HG03135 (cell line): ENCODE results near the gene FBXL7.

Experiments
- ATAC-seq: cut with Tn5 transposase; IDR thresholded peaks from one replicate; pipeline ENCODE4 v1.9.1; 2021; ENCODE audit warnings: mild to moderate bottlenecking, moderate library complexity; ENCODE audit not compliant: unreplicated experiment

FBXL7 gene

GRCh38 chr5:15538516-15538915 is 38.5 kb downstream of the FBXL7 start:
- ATAC-seq = no peak

DNA sequence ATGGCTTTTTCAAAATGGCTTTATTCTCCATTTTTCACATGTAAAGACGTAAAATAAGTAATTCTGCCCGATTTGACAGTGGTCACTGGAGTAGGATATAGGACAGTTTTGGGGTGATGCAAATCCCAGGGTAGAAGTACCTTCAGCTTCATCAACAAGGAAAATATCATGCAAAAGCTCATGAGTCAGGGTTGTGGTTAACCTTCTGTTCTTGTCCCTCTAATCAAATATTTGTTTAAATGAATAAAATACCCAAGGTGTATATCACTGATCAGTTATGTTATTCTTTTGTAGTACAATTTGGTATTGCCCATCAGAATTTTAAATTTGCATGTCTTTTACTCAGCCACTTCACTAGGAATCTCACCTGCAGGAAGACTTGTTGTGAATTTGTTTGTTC is 40.0 kb downstream of the FBXL7 start:
- no peak for ATAC-seq

DNA sequence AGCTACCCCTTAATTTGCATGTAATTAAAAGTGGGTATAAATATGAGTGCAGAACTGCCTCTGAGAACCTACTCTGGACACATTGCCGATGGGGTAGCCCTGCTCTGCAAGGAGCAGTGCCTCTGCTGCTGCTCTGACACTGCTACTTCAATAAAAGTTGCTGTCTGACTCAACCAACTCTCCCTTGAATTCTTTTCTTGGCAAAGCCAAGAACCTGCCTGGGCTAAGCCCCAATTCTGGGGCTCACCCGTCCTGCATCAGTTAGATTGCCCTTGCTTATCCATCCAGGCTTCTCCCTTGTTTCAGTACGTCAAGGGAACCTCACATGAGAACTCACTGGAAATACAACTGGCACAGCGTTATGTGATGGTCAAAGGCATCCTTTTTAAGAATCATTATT is 44.1 kb downstream of the FBXL7 start:
- no peak for ATAC-seq

- ATAC-seq = no peak
Observed at GRCh38 chr5:15545082-15545481, 45.1 kb downstream of the FBXL7 start.

DNA sequence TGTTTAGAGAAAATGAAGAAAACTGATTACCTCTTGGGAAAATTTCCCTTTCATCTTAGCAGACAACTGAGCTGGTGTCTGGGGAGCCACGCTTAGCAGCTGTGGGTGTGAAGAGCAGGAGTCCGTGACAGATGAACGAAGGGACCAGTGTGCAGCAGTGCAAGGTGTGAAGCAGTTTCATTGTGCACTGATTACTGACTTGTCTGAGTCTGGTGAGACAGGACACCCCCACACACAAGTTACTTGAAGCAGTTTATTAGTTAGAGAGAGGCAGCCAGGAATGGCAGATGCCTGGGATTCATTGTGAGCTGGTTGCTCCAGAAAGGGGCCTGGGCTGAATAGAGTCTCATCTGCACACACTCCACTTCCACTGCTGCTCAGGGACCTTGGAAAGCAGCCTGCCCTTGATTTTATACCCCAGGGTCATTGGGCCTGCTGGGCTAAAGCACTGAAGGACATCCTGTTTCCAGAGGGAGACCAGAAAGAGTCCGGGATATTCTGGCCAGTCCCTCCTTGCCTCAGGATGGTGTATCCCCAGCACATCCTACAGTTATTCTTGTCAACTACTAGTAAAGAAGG is 47.4 kb downstream of the FBXL7 start:
- no peak for ATAC-seq

DNA sequence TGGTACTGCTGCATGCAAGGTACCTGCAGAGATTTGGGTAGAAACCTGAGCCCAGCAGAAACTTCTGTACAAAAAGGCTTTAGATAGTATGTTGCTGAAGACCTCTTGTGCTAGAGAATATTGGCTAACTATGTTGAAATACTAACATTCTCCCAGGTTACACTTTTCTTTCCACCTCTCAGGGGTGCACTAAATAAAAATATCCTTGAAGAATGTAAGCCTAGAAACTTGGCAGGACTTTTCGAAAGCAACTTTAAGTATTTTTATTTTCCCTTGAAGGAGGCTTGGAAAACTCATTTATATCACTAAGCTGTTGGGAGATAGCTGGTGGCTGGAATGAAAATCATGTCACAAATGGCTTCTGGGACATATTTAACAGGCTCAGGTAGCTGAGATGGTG is 50.0 kb downstream of the FBXL7 start:
- ATAC-seq = no peak

- no peak for ATAC-seq
Observed at GRCh38 chr5:15550502-15551112, 50.6 kb downstream of the FBXL7 start.

DNA sequence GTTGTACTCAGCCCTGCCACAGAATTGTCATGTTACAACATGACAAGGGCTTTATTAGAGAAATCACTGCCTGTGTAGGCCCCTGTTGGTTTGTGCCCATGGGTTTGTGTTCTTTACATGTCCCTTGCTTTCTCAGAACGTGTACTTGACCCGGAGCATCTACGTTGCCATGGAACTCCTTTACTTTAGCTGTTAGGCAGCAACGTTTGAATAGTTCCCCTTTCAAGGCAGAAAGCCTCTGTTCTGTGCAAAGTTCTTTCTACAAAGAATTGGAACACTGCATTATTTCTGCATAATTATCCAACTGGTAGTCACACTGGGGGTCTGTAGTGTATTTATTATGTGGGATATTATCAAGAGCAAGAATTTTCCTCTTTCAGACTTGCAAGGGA is 51.1 kb downstream of the FBXL7 start:
- no peak for ATAC-seq

DNA sequence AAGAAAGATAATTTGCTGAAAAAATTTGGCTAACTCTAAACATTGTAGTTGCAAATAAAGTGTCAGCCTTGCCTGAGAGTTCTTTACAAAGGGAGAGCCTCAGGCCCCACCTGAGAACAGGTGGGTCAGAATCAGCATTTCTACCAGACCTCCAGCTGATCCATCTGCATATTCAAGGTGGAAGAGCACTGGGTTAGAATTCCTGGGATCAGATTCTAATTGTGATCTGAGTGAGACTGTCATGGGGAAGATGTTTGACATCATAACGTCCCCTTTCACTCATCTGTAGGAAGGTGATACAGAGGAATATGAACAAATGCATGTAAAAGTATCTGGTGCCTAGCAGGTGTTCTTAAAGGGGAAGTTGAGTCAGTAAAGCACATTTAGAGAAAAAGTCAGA is 54.6 kb downstream of the FBXL7 start:
- no peak for ATAC-seq

GRCh38 chr5:15555176-15555575 is 55.2 kb downstream of the FBXL7 start:
- no peak for ATAC-seq

- no peak for ATAC-seq
Observed at GRCh38 chr5:15558240-15558639, 58.3 kb downstream of the FBXL7 start.

- ATAC-seq = no peak
Observed at GRCh38 chr5:15558681-15559080, 58.7 kb downstream of the FBXL7 start.

DNA sequence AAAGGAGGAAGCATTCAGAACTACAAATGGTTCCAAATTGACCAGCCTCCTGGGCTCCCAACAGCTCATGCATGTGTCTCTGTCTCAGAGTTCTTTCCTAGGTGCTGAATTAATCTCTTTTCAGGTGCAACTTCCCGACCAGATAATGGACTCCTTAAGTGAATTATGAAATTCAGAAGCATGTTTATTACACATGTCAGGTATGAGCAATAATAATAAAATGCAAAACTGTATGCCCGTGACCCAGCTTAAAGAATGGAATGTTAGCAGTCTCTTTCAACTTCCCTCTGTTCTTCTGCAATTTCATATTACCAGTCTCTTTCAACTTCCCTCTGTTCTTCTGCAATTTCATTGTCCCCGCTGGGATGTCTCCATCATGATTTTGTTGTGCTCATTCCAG is 60.4 kb downstream of the FBXL7 start:
- ATAC-seq = no peak

DNA sequence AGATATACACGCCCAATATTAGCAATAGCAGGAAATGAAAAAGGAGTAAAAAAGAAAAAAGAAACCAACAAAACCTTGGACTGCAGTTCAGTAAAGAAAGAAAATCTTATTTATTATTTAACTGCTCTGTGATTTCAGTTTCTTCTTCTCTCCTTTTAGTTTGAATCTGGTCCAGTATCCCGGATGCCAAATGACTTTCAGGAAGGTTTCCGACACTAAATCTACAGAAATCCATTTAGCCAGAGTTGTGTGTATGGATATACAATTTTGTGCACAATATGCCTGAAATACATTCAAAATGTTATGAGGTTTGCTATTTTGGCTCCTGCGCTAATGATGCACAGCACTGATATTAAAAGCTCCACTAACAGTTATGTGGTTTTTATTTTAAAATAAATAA is 64.5 kb downstream of the FBXL7 start:
- ATAC-seq = no peak

DNA sequence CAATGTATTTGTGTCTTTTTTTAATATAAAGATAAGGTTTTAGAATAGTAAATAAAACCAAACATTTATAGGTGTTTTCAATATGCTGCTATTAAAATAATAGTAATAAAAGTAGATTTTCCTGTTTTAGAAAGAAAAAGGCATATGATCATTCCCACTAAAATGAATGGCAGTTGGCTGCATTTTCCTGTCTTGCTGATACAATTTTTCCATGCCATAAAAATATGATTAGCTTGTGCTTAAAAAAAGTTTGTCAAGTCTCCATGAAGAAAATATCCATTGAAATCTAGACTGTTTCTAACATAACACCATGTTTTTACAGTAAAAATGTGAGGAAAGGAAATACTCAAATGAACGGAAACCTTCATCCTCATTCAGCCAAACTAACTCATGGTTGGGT is 65.0 kb downstream of the FBXL7 start:
- ATAC-seq = no peak

GRCh38 chr5:15566306-15566705 is 66.3 kb downstream of the FBXL7 start:
- ATAC-seq = no peak

GRCh38 chr5:15566789-15567188 is 66.8 kb downstream of the FBXL7 start:
- no peak for ATAC-seq

- no peak for ATAC-seq
Observed at GRCh38 chr5:15570491-15570890, 70.5 kb downstream of the FBXL7 start.

DNA sequence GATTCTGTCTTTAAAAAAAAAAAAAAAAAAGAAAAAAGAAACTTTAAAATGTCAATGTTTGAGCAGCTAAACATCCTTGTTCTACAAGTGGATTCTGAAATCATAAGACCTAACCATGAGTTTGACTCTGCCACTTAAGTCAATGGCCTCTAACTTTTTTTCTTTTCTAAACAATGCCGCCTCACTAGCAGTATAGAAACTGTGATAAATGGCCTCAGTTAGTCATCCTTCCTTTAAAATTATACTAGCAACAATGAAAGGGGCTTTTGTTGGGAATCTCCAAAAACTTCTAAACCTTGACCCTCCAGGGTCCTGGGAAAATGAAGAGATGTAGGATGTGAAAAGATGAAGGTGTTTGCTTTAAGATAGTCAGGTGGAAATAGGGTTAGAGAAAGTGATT is 71.1 kb downstream of the FBXL7 start:
- no peak for ATAC-seq

DNA sequence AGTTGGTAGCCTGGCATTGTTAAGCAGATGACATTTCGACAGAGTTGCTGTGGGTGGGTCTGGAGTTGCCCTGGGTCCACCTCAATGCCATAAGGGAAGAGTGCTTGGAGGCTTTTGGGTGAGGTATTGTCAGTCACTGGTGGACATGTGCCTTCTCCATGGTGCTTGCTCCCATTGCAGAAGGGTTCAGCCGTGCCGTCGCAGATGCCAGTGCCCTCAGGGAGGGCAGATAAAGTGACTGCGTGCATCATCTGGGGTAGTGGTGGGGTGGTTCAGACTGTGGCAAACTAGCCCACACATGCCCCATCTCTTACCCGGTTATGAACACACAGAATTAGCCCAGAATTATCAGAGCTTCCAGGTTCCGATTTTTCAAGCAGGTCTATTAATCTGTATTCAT is 71.6 kb downstream of the FBXL7 start:
- ATAC-seq = no peak

GRCh38 chr5:15573590-15573989 is 73.6 kb downstream of the FBXL7 start:
- no peak for ATAC-seq

DNA sequence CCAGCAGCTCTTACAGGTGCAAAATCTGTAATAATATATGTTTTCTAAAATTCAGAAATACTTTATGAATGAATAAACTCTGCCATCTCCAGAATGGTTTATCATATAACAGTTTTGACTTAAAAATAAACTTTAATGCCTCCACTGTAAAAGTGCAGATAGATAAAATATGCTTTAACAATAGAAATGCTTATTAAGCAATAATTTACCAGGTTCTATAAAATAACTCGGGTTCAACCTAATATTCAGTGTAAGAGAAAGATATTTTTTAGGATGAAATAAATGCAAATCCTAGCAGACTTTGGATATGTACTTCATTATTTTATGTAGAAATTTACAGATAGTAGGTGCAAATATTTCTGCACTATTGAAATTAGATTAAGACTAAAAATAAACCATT is 74.1 kb downstream of the FBXL7 start:
- no peak for ATAC-seq

DNA sequence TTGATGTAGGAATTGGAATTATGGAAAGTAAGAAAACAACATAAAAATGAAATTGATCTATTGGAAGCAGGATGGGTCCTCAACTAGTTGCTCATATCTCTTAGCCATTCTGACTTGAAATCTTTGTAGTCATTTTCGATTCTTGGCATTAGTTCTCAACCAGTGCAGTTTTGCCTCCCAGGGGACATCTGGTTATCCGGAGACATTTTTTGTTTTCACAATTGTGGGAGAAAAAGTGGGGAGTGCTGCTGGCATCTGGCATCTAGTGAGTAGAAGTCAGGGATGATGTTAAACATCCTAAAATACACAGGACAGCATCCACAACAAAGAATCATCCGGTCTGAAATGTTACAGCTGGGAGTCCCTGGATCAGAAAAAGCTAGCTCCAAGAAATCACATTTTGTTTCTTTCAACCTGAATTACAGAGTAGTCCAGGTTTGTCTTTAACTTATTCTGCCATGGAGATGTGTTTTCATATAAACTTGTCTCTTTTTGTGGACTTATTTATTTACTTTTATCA is 74.9 kb downstream of the FBXL7 start:
- no peak for ATAC-seq
